AG04449 (cell line): ENCODE data around the gene SRP14.
"Not testable (repeated sequence)": the region's sequence is repeated elsewhere in the genome, so short reads cannot be mapped to it uniquely, and the experiment has no call there.

ENCODE experiments used
- CTCF ChIA-PET: fragments of 350-600 bp; formaldehyde crosslinking; extraction: SDS; loops from one replicate; lab custom pipeline; 2021; ENCODE audit warnings: antibody characterized with exemption; lab: Yijun Ruan, JAX
- POLR2A ChIA-PET: fragments of 400-600, 350-600 bp; formaldehyde crosslinking; extraction: SDS; loops from one replicate; lab custom pipeline; 2020; ENCODE audit warnings: antibody characterized with exemption, inconsistent platforms; lab: Yijun Ruan, JAX
- DNase-seq: peaks from one replicate; pipeline ENCODE4 v3.0.0-alpha.2; 2010; ENCODE audit warnings: low read depth, low spot score
- H3K4me3 ChIP-seq: 2 replicates; pipeline ENCODE4 v1.5.1; 2011; ENCODE audit warnings: low read depth, mild to moderate bottlenecking, control low read depth, low read length
- TF ChIP-seq, protein P1 (sequence below): IDR thresholded peaks from one replicate; pipeline ENCODE4 v1.5.1; 2011; ENCODE audit warnings: mild to moderate bottlenecking, moderate library complexity, low read length, control low read depth, inconsistent platforms; ENCODE audit not compliant: insufficient read depth; ENCODE audit errors: missing control alignments

Gene SRP14

DNA sequence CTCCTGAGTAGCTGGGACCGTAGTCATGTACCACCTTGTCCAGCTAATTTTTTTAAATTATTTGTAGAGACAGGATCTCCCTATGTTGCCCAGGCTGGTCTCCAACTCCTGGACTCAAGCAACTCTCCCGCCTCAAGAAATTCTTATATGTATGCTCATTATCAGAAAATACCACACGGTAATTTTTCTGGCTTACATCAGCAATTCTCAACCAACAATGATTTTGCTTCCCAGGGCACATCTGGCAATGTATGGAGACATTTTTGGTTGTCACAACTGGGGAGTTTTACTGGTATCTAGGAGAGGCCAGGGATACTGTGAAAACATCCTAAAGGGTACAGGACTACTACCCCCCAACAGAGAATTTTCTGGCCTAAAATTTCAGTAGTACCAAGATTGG lies 10.8 kb downstream of the SRP14 start:
- TF ChIP-seq, protein P1, sequence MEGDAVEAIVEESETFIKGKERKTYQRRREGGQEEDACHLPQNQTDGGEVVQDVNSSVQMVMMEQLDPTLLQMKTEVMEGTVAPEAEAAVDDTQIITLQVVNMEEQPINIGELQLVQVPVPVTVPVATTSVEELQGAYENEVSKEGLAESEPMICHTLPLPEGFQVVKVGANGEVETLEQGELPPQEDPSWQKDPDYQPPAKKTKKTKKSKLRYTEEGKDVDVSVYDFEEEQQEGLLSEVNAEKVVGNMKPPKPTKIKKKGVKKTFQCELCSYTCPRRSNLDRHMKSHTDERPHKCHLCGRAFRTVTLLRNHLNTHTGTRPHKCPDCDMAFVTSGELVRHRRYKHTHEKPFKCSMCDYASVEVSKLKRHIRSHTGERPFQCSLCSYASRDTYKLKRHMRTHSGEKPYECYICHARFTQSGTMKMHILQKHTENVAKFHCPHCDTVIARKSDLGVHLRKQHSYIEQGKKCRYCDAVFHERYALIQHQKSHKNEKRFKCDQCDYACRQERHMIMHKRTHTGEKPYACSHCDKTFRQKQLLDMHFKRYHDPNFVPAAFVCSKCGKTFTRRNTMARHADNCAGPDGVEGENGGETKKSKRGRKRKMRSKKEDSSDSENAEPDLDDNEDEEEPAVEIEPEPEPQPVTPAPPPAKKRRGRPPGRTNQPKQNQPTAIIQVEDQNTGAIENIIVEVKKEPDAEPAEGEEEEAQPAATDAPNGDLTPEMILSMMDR = no peak
- POLR2A ChIA-PET = no interaction called here
- CTCF ChIA-PET = interaction anchor here (0.8 kb wide), 1 partner anchor 21 kb away, joined by 3 read pairs; no protein-coding TSS in a partner anchor

GRCh38 chr15:40016224-40016865 lies 22.6 kb downstream of the SRP14 start:
- no peak for DNase-seq
- H3K4me3 ChIP-seq = no peak overlapping the region
- ChIA-PET CTCF (interaction anchor here (0.9 to 1.6 kb wide), 5 partner anchors 9 to 48 kb away, joined by 3 to 4 read pairs (median 3); no protein-coding TSS in a partner anchor), POLR2A (no interaction called here)
- TF ChIP-seq, protein P1 = no peak

More for the DNA sequence above, 10.8 kb downstream of the SRP14 start:
- H3K4me3 ChIP-seq = no peak overlapping the region
- no peak for DNase-seq

DNA sequence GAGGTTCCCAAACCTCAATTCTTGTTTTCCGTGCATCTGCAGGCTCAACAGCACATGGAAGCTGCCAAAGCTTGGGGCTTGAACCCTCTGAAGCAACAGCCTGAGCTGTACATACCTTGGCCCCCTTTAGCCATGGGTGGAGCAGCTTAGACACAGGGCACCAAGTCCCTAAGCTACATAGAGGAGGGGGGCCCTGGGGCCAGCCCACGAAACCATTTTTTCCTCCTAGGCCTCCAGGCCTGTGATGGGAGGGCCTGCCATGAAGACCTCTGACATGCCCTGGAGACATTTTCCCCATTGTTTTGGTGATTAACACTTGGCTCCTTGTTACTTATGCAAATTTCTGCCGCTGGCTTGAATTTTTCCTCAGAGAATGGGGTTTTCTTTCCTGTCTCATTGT lies 24.6 kb downstream of the SRP14 start:
- TF ChIP-seq, protein P1 = no peak
- POLR2A ChIA-PET = no interaction called here
- DNase-seq = no peak
- CTCF ChIA-PET = no interaction called here
- no peak overlapping the region for H3K4me3 ChIP-seq

GRCh38 chr15:40013372-40013771 lies 25.6 kb downstream of the SRP14 start:
- H3K4me3 ChIP-seq, DNase-seq, CTCF ChIA-PET, POLR2A ChIA-PET: not testable (repeated sequence)

DNA sequence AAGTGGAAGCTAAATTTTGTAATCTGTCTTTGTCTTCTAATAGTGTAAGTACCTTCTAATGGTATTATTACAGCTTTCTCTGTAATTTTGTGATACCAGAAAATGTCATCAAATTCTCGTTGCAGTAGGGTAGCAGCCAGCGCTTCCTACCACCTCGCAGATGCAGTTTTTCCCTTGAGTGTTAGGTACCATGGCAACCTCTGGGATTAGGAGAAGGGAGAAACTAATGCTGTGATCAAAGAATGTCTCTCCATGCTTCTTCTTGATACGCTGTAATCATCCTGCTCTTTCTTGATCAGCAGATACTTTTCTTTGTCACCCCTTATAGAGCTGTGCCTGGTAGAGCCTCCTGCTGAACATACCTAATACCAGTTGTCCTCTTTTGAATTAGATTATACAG lies 27.7 kb downstream of the SRP14 start:
- ChIA-PET POLR2A (no interaction called here), CTCF (interaction anchor here (1.1 to 1.9 kb wide), 5 partner anchors 10 to 325 kb away, joined by 3 to 5 read pairs (median 3); no protein-coding TSS in a partner anchor)
- no peak overlapping the region for H3K4me3 ChIP-seq
- DNase-seq = no peak
- TF ChIP-seq, protein P1 = no peak

- ChIA-PET CTCF (interaction anchor here (1.1 to 1.9 kb wide), 4 partner anchors 9 to 324 kb away, joined by 3 to 5 read pairs (median 4); no protein-coding TSS in a partner anchor), POLR2A (no interaction called here)
- no peak for DNase-seq
- TF ChIP-seq, protein P1 = no peak
- no peak overlapping the region for H3K4me3 ChIP-seq
Observed at GRCh38 chr15:40010686-40011085, 28.3 kb downstream of the SRP14 start.
